GM12878 (cell line): ENCODE measurements around the gene MROH7.

Experiments used
- CTCF ChIP-seq, 3 experiments: IDR thresholded peaks in 2 of 3; conservative IDR thresholded peaks in 1 of 3; 2 replicates each; pipeline ENCODE4 v1.5.1; 2011; ENCODE audit warnings: low read depth in 3 of 3, low read length in 3 of 3, mild to moderate bottlenecking in 3 of 3, control low read depth in 2 of 3, moderate library complexity in 2 of 3, inconsistent platforms in 1 of 3, mixed read lengths in 1 of 3; ENCODE audit not compliant: control insufficient read depth in 2 of 3, insufficient read depth in 1 of 3; ENCODE audit errors: extremely low read depth in 1 of 3
- ESRRA ChIP-seq: IDR thresholded peaks from 2 replicates; pipeline ENCODE4 v1.6.1; 2012; ENCODE audit warnings: mild to moderate bottlenecking, low read length, improper control_type of control experiment
- FOS ChIP-seq: IDR thresholded peaks from 3 replicates; pipeline ENCODE4 v1.6.1; 2011; ENCODE audit warnings: borderline replicate concordance; ENCODE audit not compliant: insufficient read length; ENCODE audit errors: extremely low read depth
- POLR2AphosphoS5 ChIP-seq: IDR thresholded peaks from 2 replicates; pipeline ENCODE4 v1.6.1; 2011; ENCODE audit warnings: mild to moderate bottlenecking, low read length, inconsistent platforms
- ZNF274 ChIP-seq: IDR thresholded peaks from one replicate; pipeline ENCODE4 v1.8.0; 2011; ENCODE audit not compliant: insufficient read length, insufficient read depth
- TF ChIP-seq, protein P1 (sequence below): fragments of 450-650 bp; IDR thresholded peaks from 2 replicates; pipeline ENCODE4 v1.6.1; 2014; ENCODE audit warnings: mild to moderate bottlenecking

DNA sequence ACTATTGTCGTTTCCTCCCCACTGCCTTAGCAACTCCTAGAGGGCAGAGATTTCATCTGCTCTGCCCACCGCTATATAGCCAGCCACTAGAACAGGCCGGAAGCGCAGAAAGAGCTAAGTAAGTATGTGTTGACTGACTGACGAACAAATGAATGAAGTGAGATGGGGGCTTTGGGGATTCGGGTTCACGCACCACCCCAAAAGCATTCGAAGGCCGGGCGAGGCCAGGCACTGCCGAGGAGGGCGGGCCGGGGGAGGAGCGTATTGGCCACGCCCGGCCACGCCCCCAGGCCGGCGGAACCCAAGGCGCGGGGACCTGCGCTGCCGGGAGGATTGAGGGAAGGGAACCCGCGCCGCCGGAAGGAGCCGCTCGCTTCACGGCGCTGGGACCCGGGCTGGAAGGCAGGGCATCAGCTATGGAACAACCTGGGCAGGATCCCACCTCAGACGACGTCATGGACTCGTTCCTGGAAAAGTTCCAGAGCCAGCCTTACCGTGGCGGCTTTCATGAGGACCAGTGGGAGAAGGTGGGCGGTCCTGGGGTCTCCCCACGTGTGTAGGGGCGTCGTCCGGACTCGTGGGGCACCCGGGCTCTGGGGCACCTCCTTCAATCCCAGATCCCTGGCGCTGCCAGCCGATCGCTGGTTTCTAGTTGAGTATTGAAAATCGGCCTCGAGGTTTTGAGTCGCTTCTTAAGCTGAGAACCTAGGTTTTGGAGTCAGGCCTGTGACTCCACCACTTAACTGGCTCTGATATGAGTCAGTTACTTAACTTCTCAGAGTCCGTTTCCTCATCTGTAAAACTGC is 74.1 kb downstream of the MROH7 start, which contains the start of gene TTC4:
- TF ChIP-seq, protein P1, sequence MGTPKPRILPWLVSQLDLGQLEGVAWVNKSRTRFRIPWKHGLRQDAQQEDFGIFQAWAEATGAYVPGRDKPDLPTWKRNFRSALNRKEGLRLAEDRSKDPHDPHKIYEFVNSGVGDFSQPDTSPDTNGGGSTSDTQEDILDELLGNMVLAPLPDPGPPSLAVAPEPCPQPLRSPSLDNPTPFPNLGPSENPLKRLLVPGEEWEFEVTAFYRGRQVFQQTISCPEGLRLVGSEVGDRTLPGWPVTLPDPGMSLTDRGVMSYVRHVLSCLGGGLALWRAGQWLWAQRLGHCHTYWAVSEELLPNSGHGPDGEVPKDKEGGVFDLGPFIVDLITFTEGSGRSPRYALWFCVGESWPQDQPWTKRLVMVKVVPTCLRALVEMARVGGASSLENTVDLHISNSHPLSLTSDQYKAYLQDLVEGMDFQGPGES, result no peak
- TF ChIP-seq CTCF (IDR thresholded peaks at IDR 0.05 in 2 of 3, conservative IDR thresholded peaks at IDR 0.05 in 1 of 3; ENCODE audit: control insufficient read depth in 2 of 3, extremely low read depth in 1 of 3, insufficient read depth in 1 of 3, low read depth in 3 of 3, low read length in 3 of 3), result no peak
- no peak for TF ChIP-seq FOS
- no peak for TF ChIP-seq ESRRA
- peak; percentile 96 for TF ChIP-seq POLR2AphosphoS5
- TF ChIP-seq ZNF274, result no peak
